Mesenchymal stem cell (in vitro differentiated cells and primary cell): ENCODE results near the gene SLC26A4.

Experiments used
- DNase-seq: peaks from one replicate; pipeline ENCODE4 v3.0.0-alpha.2; 2013
- H2AFZ ChIP-seq: one replicate; pipeline ENCODE4 v1.6.1; 2013; ENCODE audit warnings: low read depth, mild to moderate bottlenecking, control low read depth, inconsistent platforms, low read length, moderate library complexity
- H2AK5ac ChIP-seq: 2 replicates; pipeline ENCODE4 v1.6.1; 2013; ENCODE audit warnings: low read length, moderate library complexity, mild to moderate bottlenecking, inconsistent platforms; ENCODE audit not compliant: severe bottlenecking
- H2BK120ac ChIP-seq: one replicate; pipeline ENCODE4 v1.6.1; 2013; ENCODE audit warnings: low read depth, mild to moderate bottlenecking, inconsistent platforms, low read length, moderate library complexity
- H2BK12ac ChIP-seq, 2 experiments: one replicate each; pipeline ENCODE4 v1.6.1; 2013; ENCODE audit warnings: inconsistent platforms in 2 of 2, low read length in 2 of 2, mild to moderate bottlenecking in 2 of 2, moderate library complexity in 2 of 2, control low read depth in 1 of 2
- H2BK15ac ChIP-seq: one replicate; pipeline ENCODE4 v1.6.1; 2013; ENCODE audit warnings: mild to moderate bottlenecking, low read depth, inconsistent platforms; ENCODE audit not compliant: poor library complexity, severe bottlenecking
- H2BK5ac ChIP-seq: 2 replicates; pipeline ENCODE4 v1.6.1; 2013; ENCODE audit warnings: low read depth, mild to moderate bottlenecking, low read length, control low read depth, inconsistent platforms; ENCODE audit not compliant: poor library complexity, severe bottlenecking
- H3K14ac ChIP-seq, 2 experiments: one replicate each; pipeline ENCODE4 v1.6.1; 2013; ENCODE audit warnings: inconsistent platforms in 2 of 2, low read length in 2 of 2, control low read depth in 1 of 2, mild to moderate bottlenecking in 1 of 2, moderate library complexity in 1 of 2
- H3K18ac ChIP-seq, 2 experiments: one replicate each; pipeline ENCODE4 v1.6.1; 2013; ENCODE audit warnings: inconsistent platforms in 2 of 2, low read length in 2 of 2, control low read depth in 1 of 2, low read depth in 1 of 2, mild to moderate bottlenecking in 1 of 2
- H3K23ac ChIP-seq, 2 experiments: one replicate each; pipeline ENCODE4 v1.6.1; 2013; ENCODE audit warnings: inconsistent platforms in 2 of 2, low read length in 2 of 2, mild to moderate bottlenecking in 2 of 2, moderate library complexity in 2 of 2, control low read depth in 1 of 2
- H3K27ac ChIP-seq: 2 replicates; pipeline ENCODE4 v1.5.1; 2013; ENCODE audit warnings: mild to moderate bottlenecking, moderate library complexity, low read length, control low read depth, inconsistent platforms; ENCODE audit not compliant: poor library complexity, severe bottlenecking
- H3K27me3 ChIP-seq, 2 experiments: 2 replicates each; pipeline versions ENCODE4 v1.6.1 to v1.7.0; 2013; ENCODE audit warnings: low read length in 2 of 2, mild to moderate bottlenecking in 2 of 2, moderate library complexity in 2 of 2, control low read depth in 1 of 2, inconsistent platforms in 1 of 2; ENCODE audit not compliant: control insufficient read depth in 1 of 2, insufficient read depth in 1 of 2
- H3K36me3 ChIP-seq, 2 experiments: 2 replicates each; pipeline versions ENCODE4 v1.6.1 to v1.7.0; 2013; ENCODE audit warnings: low read length in 2 of 2, control low read depth in 1 of 2, inconsistent platforms in 1 of 2, low read depth in 1 of 2, mild to moderate bottlenecking in 1 of 2; ENCODE audit not compliant: insufficient read depth in 2 of 2, control insufficient read depth in 1 of 2
- H3K4ac ChIP-seq, 2 experiments: one replicate each; pipeline ENCODE4 v1.6.1; 2013; ENCODE audit warnings: inconsistent platforms in 2 of 2, low read length in 2 of 2, mild to moderate bottlenecking in 2 of 2, moderate library complexity in 2 of 2, control low read depth in 1 of 2, low read depth in 1 of 2
- H3K4me1 ChIP-seq: 2 replicates; pipeline ENCODE4 v1.6.1; 2013; ENCODE audit warnings: low read depth, low read length, control low read depth; ENCODE audit not compliant: control insufficient read depth, insufficient read depth
- H3K4me2 ChIP-seq: 2 replicates; pipeline ENCODE4 v1.6.1; 2013; ENCODE audit warnings: low read length, mild to moderate bottlenecking, inconsistent platforms; ENCODE audit not compliant: poor library complexity, severe bottlenecking
- H3K4me3 ChIP-seq, 2 experiments: 2 replicates each; pipeline versions ENCODE4 v1.5.1 to v1.7.0; 2013; ENCODE audit warnings: low read length in 2 of 2, mild to moderate bottlenecking in 2 of 2, control low read depth in 1 of 2, low read depth in 1 of 2; ENCODE audit not compliant: insufficient read depth in 1 of 2
- H3K79me1 ChIP-seq: replicated peaks from 2 replicates; pipeline ENCODE4 v1.6.1; 2013; ENCODE audit warnings: mild to moderate bottlenecking, control low read depth, low read length, inconsistent platforms; ENCODE audit not compliant: poor library complexity, severe bottlenecking
- H3K9ac ChIP-seq: 2 replicates; pipeline ENCODE4 v1.7.0; 2013; ENCODE audit warnings: mild to moderate bottlenecking, low read length, moderate library complexity
- H3K9me3 ChIP-seq: 2 replicates; pipeline ENCODE4 v1.7.0; 2013; ENCODE audit warnings: mild to moderate bottlenecking, low read length; ENCODE audit not compliant: control insufficient read depth
- H4K8ac ChIP-seq: one replicate; pipeline ENCODE4 v1.6.1; 2013; ENCODE audit warnings: inconsistent platforms, mild to moderate bottlenecking, low read length, moderate library complexity
- H4K91ac ChIP-seq: one replicate; pipeline ENCODE4 v1.6.1; 2013; ENCODE audit warnings: mild to moderate bottlenecking, low read length, inconsistent platforms
- WGBS: methylation state at CpG from one replicate; pipeline ENCODE4 v1.1.7; 2013; ENCODE audit warnings: mixed read lengths; 5-methylcytosine and 5-hydroxymethylcytosine counted together

Gene SLC26A4

DNA sequence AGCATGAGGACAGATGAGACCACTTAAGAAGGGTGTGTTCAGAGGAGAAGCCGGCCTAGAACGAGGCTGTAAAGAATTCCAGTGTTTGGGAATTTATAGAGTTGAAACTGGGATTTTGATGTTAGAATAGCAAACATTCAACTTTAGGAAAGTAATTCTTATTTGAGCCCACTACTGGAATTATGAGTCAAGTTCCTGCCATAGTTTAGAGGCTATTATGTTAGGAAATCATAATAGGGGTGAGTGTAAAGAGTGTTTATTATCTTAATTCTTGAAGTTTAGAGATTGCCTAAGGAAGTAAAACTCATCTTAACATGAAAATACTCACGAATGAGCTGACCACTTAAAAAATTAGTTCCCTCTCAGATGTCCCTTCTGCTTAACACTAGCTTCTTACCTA, 85.4 kb downstream of the SLC26A4 start:
- no peak for DNase-seq
- Histone ChIP-seq H3K4ac (no peak overlapping the region), H4K91ac (no peak overlapping the region), H2BK120ac (no peak overlapping the region), H2BK12ac (no peak overlapping the region), H3K14ac (no peak overlapping the region), H2AK5ac (no peak overlapping the region), H3K18ac (no peak overlapping the region), H3K4me3 (peak overlapping the region in 1 of 2 experiments; percentile 95), H4K8ac (no peak overlapping the region), H2BK15ac (no peak overlapping the region), H2BK5ac (no peak overlapping the region), H3K4me2 (no peak overlapping the region), H3K27ac (no peak overlapping the region), H2AFZ (no peak overlapping the region), H3K79me1 (peaks cover 7% of the 10 kb centered on the region), H3K27me3 (no peaks in the 10 kb centered on the region), H3K36me3 (peaks cover 6 to 23% of the 10 kb centered on the region in 2 experiments), H3K23ac (no peak overlapping the region), H3K4me1 (peaks cover 4% of the 10 kb centered on the region), H3K9me3 (no peaks in the 10 kb centered on the region), H3K9ac (peak overlapping the region; percentile 96)
- WGBS: 93% methylated on average over 2 of the region's 3 CpGs

DNA sequence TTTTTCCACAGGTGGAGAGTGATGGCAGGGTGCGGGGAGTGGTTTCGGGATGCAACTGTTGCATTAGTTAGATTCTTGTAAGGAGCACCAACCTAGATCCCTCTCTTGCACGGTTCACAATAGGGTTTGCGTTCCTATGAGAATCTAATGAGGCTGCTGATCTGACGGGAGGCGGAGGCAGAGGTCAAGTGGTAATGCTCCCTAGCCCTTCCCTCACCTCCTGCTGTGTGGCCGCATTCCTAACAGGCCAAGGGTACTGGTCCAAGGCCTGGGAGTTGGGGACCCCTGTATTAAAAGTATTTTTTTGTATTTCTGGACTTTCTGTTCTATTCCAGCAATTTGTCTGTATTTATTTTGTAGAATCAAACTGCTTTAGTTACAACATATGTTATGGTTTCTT, 90.5 kb downstream of the SLC26A4 start:
- Histone ChIP-seq H2BK15ac (no peak overlapping the region), H3K79me1 (peaks cover 16% of the 10 kb centered on the region), H3K4me2 (no peak overlapping the region), H3K18ac (no peak overlapping the region), H3K4ac (no peak overlapping the region), H3K9me3 (no peaks in the 10 kb centered on the region), H4K8ac (no peak overlapping the region), H2AK5ac (no peak overlapping the region), H4K91ac (no peak overlapping the region), H3K9ac (no peak overlapping the region), H3K14ac (no peak overlapping the region), H2BK120ac (no peak overlapping the region), H3K36me3 (peaks cover 13 to 72% of the 10 kb centered on the region in 2 experiments), H3K4me3 (no peak overlapping the region), H3K27ac (no peak overlapping the region), H2BK5ac (no peak overlapping the region), H3K23ac (no peak overlapping the region), H2AFZ (no peak overlapping the region), H3K4me1 (peaks cover 2% of the 10 kb centered on the region), H2BK12ac (no peak overlapping the region), H3K27me3 (no peaks in the 10 kb centered on the region)
- no peak for DNase-seq
- 96% methylated on average over 6 of the region's 7 CpGs for WGBS

DNA sequence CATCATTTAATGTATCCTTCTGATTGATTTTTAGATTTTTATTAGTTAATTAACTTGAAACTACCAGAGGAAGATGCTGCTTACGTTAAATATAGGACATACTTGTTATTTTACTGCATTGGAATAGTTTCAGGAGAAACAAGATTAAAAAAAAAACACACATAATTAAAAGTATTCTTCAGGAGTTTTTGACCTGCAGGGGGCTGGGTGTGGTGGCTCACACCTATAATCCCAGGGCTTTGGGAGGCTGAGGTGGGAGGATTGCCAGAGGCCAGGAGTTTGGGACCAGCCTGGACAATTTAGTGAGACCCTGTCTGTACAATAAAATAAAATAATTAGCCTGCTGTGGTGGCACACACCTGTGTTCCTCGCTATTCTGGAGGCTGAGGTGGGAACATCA, 94.0 kb downstream of the SLC26A4 start:
- no peak overlapping the region for H4K91ac ChIP-seq
- H3K4ac ChIP-seq: no peak overlapping the region
- WGBS: 90% methylated on average over 1 of the region's 2 CpGs
- H3K36me3 ChIP-seq: peaks cover 24 to 97% of the 10 kb centered on the region in 2 experiments
- H3K4me2 ChIP-seq: no peak overlapping the region
- H3K27ac ChIP-seq: no peak overlapping the region
- H3K14ac ChIP-seq: no peak overlapping the region
- H4K8ac ChIP-seq: no peak overlapping the region
- no peak overlapping the region for H3K18ac ChIP-seq
- H3K4me1 ChIP-seq: peaks cover 2% of the 10 kb centered on the region
- DNase-seq: no peak
- H3K23ac ChIP-seq: no peak overlapping the region
- H3K27me3 ChIP-seq: no peaks in the 10 kb centered on the region
- H3K9me3 ChIP-seq: no peaks in the 10 kb centered on the region
- no peak overlapping the region for H2BK15ac ChIP-seq
- H2AK5ac ChIP-seq: no peak overlapping the region
- no peak overlapping the region for H2BK120ac ChIP-seq
- no peak overlapping the region for H2AFZ ChIP-seq
- H2BK5ac ChIP-seq: no peak overlapping the region
- H3K4me3 ChIP-seq: no peak overlapping the region
- peaks cover 24% of the 10 kb centered on the region for H3K79me1 ChIP-seq
- no peak overlapping the region for H2BK12ac ChIP-seq
- no peak overlapping the region for H3K9ac ChIP-seq

DNA sequence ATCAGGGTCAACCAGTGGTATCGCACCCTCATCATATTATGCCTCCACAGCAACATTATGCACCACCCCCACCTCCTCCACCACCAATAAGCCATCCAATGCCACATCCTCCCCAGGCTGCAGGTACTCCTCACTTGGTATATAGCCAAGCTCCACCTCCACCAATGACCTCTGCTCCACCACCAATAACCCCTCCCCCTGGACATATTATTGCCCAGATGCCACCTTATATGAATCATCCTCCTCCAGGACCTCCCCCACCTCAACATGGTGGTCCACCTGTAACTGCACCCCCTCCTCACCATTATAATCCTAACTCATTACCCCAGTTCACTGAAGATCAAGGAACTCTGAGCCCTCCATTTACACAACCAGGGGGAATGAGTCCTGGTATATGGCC, 98.0 kb downstream of the SLC26A4 start:
- H2BK5ac ChIP-seq: no peak overlapping the region
- no peak overlapping the region for H3K18ac ChIP-seq
- no peak overlapping the region for H4K8ac ChIP-seq
- no peak overlapping the region for H2AK5ac ChIP-seq
- H3K9me3 ChIP-seq: no peaks in the 10 kb centered on the region
- H2AFZ ChIP-seq: no peak overlapping the region
- no peaks in the 10 kb centered on the region for H3K27me3 ChIP-seq
- H2BK12ac ChIP-seq: no peak overlapping the region
- H3K23ac ChIP-seq: no peak overlapping the region
- H3K9ac ChIP-seq: no peak overlapping the region
- no peak overlapping the region for H3K27ac ChIP-seq
- no peak overlapping the region for H2BK120ac ChIP-seq
- H2BK15ac ChIP-seq: no peak overlapping the region
- H3K4me3 ChIP-seq: no peak overlapping the region
- H3K36me3 ChIP-seq: peaks cover 15 to 75% of the 10 kb centered on the region in 2 experiments
- no peak overlapping the region for H4K91ac ChIP-seq
- H3K14ac ChIP-seq: no peak overlapping the region
- DNase-seq: no peak
- H3K4ac ChIP-seq: no peak overlapping the region
- WGBS: 96% methylated on average over 1 of the region's 1 CpG
- H3K4me2 ChIP-seq: no peak overlapping the region
- H3K79me1 ChIP-seq: peaks cover 12% of the 10 kb centered on the region
- no peaks in the 10 kb centered on the region for H3K4me1 ChIP-seq
